Measurements from ENCODE around the gene NUCB2.

The NUCB2 gene

DNA sequence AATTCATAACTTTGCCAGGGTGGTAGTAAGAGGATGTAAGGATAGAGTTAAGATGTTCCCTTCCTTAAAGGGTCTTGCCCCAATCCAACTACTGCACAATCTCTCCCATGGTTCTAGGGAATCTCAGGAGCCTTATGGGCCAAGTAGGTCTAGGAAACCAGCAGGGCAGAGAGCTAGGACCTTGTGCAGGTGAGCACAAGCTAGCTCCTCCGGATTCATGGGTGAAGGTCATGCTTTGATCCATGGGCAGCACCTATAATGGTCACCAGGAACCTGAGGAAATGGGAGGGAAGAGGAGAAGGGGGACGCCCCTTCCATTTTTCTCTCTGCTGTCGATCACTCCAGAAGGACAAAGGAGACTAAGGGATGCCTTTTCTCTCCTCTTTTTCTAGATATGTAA lies 95.1 kb downstream of the NUCB2 start:
- no peak overlapping the region for H2AFZ ChIP-seq (ENCODE audit: low read length)
- no peak overlapping the region for H3K4me2 ChIP-seq (ENCODE audit: low read depth, low read length, poor library complexity, severe bottlenecking)
- H3F3A ChIP-seq (ENCODE audit: low read depth) = no peaks in the 10 kb centered on the region
- H3K4me1 ChIP-seq (ENCODE audit: insufficient read depth, low read length, poor library complexity, severe bottlenecking) = no peaks in the 10 kb centered on the region
- no peaks in the 10 kb centered on the region for H3K79me2 ChIP-seq (ENCODE audit: insufficient read depth, low read length)
- no peaks in the 10 kb centered on the region for H4K20me1 ChIP-seq (ENCODE audit: insufficient read depth, low read length, poor library complexity, severe bottlenecking)
- no peaks in the 10 kb centered on the region for H3K9me2 ChIP-seq (replicated peaks; ENCODE audit: low read depth, low read length)
- H3K36me3 ChIP-seq (ENCODE audit: insufficient read depth, low read length) = peaks cover 22% of the 10 kb centered on the region; the same call in 1 of the 2 replicates
- H3K9ac ChIP-seq (ENCODE audit: low read depth, low read length, poor library complexity, severe bottlenecking) = no peak overlapping the region
- H3K9me3 ChIP-seq (ENCODE audit: insufficient read depth, low read depth, low read length) = peaks cover 45% of the 10 kb centered on the region
- H3K4me3 ChIP-seq (ENCODE audit: low read length, poor library complexity, severe bottlenecking) = no peak overlapping the region
- no peak for TF ChIP-seq CTCF (conservative IDR thresholded peaks at IDR 0.05; ENCODE audit: low read length)
- TF ChIP-seq EZH2phosphoT487 (IDR thresholded peaks at IDR 0.05; ENCODE audit: borderline replicate concordance) = no peak
- no peaks in the 10 kb centered on the region for H3K27me3 ChIP-seq (ENCODE audit: insufficient read depth, low read length, poor library complexity, severe bottlenecking)

DNA sequence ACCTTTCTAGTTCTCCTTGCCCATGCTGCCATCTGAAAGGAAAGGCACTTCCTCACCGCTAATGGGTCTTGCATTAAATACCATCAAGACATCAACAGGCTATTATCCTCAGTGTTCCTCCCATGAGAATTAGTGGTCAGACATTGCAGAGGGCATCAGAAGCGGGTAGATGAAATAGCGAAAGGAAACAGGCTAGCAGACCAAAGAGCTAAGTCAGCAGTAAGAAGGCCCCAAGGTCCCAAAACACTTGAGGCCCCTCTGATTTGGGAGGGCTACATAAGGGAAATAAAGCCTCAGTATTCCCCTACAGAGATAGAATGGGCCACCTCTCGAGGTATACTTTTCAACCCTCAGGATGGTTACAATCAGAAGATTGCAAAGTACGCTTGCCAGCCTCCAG lies 99.0 kb downstream of the NUCB2 start:
- Histone ChIP-seq H4K20me1 (ENCODE audit: insufficient read depth, low read length, poor library complexity, severe bottlenecking) (no peaks in the 10 kb centered on the region), H3K4me1 (ENCODE audit: insufficient read depth, low read length, poor library complexity, severe bottlenecking) (no peaks in the 10 kb centered on the region), H2AFZ (ENCODE audit: low read length) (no peak overlapping the region), H3K4me3 (ENCODE audit: low read length, poor library complexity, severe bottlenecking) (no peak overlapping the region), H3K79me2 (ENCODE audit: insufficient read depth, low read length) (no peaks in the 10 kb centered on the region), H3K36me3 (ENCODE audit: insufficient read depth, low read length) (peaks cover 7% of the 10 kb centered on the region; the same call in 1 of the 2 replicates), H3K9ac (ENCODE audit: low read depth, low read length, poor library complexity, severe bottlenecking) (no peak overlapping the region), H3K9me2 (replicated peaks; ENCODE audit: low read depth, low read length) (no peaks in the 10 kb centered on the region), H3K4me2 (ENCODE audit: low read depth, low read length, poor library complexity, severe bottlenecking) (no peak overlapping the region), H3F3A (ENCODE audit: low read depth) (no peaks in the 10 kb centered on the region), H3K9me3 (ENCODE audit: insufficient read depth, low read depth, low read length) (peaks cover 28% of the 10 kb centered on the region), H3K27me3 (ENCODE audit: insufficient read depth, low read length, poor library complexity, severe bottlenecking) (no peaks in the 10 kb centered on the region)
- no peak for TF ChIP-seq EZH2phosphoT487 (IDR thresholded peaks at IDR 0.05; ENCODE audit: borderline replicate concordance)

GRCh38 chr11:17376493-17376892 lies 100.0 kb downstream of the NUCB2 start:
- H3K4me2 ChIP-seq (ENCODE audit: low read depth, low read length, poor library complexity, severe bottlenecking) = no peak overlapping the region
- no peak overlapping the region for H2AFZ ChIP-seq (ENCODE audit: low read length)
- H3K79me2 ChIP-seq (ENCODE audit: insufficient read depth, low read length) = no peaks in the 10 kb centered on the region
- H3K9ac ChIP-seq (ENCODE audit: low read depth, low read length, poor library complexity, severe bottlenecking) = no peak overlapping the region
- H3K36me3 ChIP-seq (ENCODE audit: insufficient read depth, low read length) = peaks cover 6% of the 10 kb centered on the region; the same call in 1 of the 2 replicates
- no peaks in the 10 kb centered on the region for H3K9me2 ChIP-seq (replicated peaks; ENCODE audit: low read depth, low read length)
- no peaks in the 10 kb centered on the region for H3K27me3 ChIP-seq (ENCODE audit: insufficient read depth, low read length, poor library complexity, severe bottlenecking)
- no peaks in the 10 kb centered on the region for H3F3A ChIP-seq (ENCODE audit: low read depth)
- TF ChIP-seq CTCF (conservative IDR thresholded peaks at IDR 0.05; ENCODE audit: low read length) = no peak
- TF ChIP-seq EZH2phosphoT487 (IDR thresholded peaks at IDR 0.05; ENCODE audit: borderline replicate concordance) = no peak
- H4K20me1 ChIP-seq (ENCODE audit: insufficient read depth, low read length, poor library complexity, severe bottlenecking) = no peaks in the 10 kb centered on the region
- peaks cover 18% of the 10 kb centered on the region for H3K9me3 ChIP-seq (ENCODE audit: insufficient read depth, low read depth, low read length)
- H3K4me3 ChIP-seq (ENCODE audit: low read length, poor library complexity, severe bottlenecking) = no peak overlapping the region
- H3K4me1 ChIP-seq (ENCODE audit: insufficient read depth, low read length, poor library complexity, severe bottlenecking) = no peaks in the 10 kb centered on the region

DNA sequence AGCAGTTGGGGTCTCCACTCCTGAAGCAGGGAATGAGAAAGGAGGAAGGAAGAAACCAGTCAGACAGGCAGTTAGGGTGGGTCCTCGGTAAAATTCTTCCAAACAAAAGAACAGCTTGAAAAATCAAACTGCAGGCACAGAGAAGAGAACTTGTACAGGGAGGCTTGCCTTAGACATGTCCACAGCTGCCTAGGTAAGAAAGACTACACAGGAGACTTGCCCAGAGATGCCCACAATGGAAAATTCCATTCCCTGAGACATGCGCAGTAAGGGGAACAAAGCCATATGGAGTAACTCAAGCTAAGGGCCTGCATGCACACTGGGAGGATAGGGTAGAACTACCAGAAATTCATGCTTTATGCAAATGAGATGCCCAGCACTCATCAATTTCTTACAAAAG lies 102.1 kb downstream of the NUCB2 start:
- no peaks in the 10 kb centered on the region for H3F3A ChIP-seq (ENCODE audit: low read depth)
- TF ChIP-seq EZH2phosphoT487 (IDR thresholded peaks at IDR 0.05; ENCODE audit: borderline replicate concordance) = no peak
- TF ChIP-seq CTCF (conservative IDR thresholded peaks at IDR 0.05; ENCODE audit: low read length) = no peak
- H3K4me2 ChIP-seq (ENCODE audit: low read depth, low read length, poor library complexity, severe bottlenecking) = no peak overlapping the region
- no peak overlapping the region for H3K9ac ChIP-seq (ENCODE audit: low read depth, low read length, poor library complexity, severe bottlenecking)
- no peak overlapping the region for H2AFZ ChIP-seq (ENCODE audit: low read length)
- H3K9me2 ChIP-seq (replicated peaks; ENCODE audit: low read depth, low read length) = no peaks in the 10 kb centered on the region
- no peaks in the 10 kb centered on the region for H3K79me2 ChIP-seq (ENCODE audit: insufficient read depth, low read length)
- no peaks in the 10 kb centered on the region for H3K4me1 ChIP-seq (ENCODE audit: insufficient read depth, low read length, poor library complexity, severe bottlenecking)
- H3K9me3 ChIP-seq (ENCODE audit: insufficient read depth, low read depth, low read length) = no peaks in the 10 kb centered on the region
- no peaks in the 10 kb centered on the region for H3K27me3 ChIP-seq (ENCODE audit: insufficient read depth, low read length, poor library complexity, severe bottlenecking)
- no peaks in the 10 kb centered on the region for H4K20me1 ChIP-seq (ENCODE audit: insufficient read depth, low read length, poor library complexity, severe bottlenecking)
- H3K4me3 ChIP-seq (ENCODE audit: low read length, poor library complexity, severe bottlenecking) = no peak overlapping the region
- H3K36me3 ChIP-seq (ENCODE audit: insufficient read depth, low read length) = no peaks in the 10 kb centered on the region

Data from Loucy (cell line).